ENCODE data around the gene SP3.

SP3 gene

DNA sequence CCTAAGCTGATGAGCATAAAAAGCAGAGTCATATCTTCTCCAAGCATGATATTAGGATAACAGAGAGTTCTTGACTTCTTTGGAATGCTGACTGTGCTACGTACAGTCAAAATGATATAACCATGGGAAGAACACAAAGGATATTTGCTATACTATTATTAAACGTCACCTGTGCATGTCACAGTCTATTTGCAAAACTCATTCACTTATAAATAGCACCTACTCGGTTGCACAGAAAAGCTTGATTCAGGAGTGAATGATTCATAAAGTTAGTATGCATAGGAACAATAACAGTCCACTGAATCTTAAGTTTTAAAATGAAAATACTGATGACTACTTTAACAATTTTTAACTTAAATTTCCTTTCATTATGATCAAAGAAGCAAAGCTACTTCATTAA is 83.3 kb downstream of the SP3 start:
- no peaks in the 10 kb centered on the region for H3K27me3 ChIP-seq (ENCODE audit: insufficient read depth, low read length)
- H3K4me3 ChIP-seq (ENCODE audit: low read length), result no peak overlapping the region
- no peaks in the 10 kb centered on the region for H3K36me3 ChIP-seq (ENCODE audit: insufficient read depth, low read length)
- H3K9me3 ChIP-seq (ENCODE audit: insufficient read depth, low read depth, low read length), result peaks cover 6% of the 10 kb centered on the region; the same call in 1 of the 2 replicates
- WGBS, result 92% methylated on average over 3 of the region's 3 CpGs
- H3K9ac ChIP-seq (ENCODE audit: low read depth, low read length), result no peak overlapping the region
- H3K27ac ChIP-seq (ENCODE audit: low read depth, low read length), result no peak overlapping the region
- no peaks in the 10 kb centered on the region for H3K4me1 ChIP-seq (ENCODE audit: insufficient read depth, low read length)

GRCh38 chr2:173881461-173881860 is 83.7 kb downstream of the SP3 start:
- H3K36me3 ChIP-seq (ENCODE audit: insufficient read depth, low read length), result no peaks in the 10 kb centered on the region
- WGBS, result 91% methylated on average over 4 of the region's 4 CpGs
- peaks cover 6% of the 10 kb centered on the region; the same call in 1 of the 2 replicates for H3K9me3 ChIP-seq (ENCODE audit: insufficient read depth, low read depth, low read length)
- no peaks in the 10 kb centered on the region for H3K27me3 ChIP-seq (ENCODE audit: insufficient read depth, low read length)
- H3K4me1 ChIP-seq (ENCODE audit: insufficient read depth, low read length), result no peaks in the 10 kb centered on the region
- no peak overlapping the region for H3K9ac ChIP-seq (ENCODE audit: low read depth, low read length)
- no peak overlapping the region for H3K27ac ChIP-seq (ENCODE audit: low read depth, low read length)
- no peak overlapping the region for H3K4me3 ChIP-seq (ENCODE audit: low read length)

GRCh38 chr2:173880561-173880960 is 84.6 kb downstream of the SP3 start:
- Histone ChIP-seq H3K4me3 (ENCODE audit: low read length) (no peak overlapping the region), H3K9ac (ENCODE audit: low read depth, low read length) (no peak overlapping the region), H3K9me3 (ENCODE audit: insufficient read depth, low read depth, low read length) (peaks cover 1% of the 10 kb centered on the region; the same call in 1 of the 2 replicates), H3K27me3 (ENCODE audit: insufficient read depth, low read length) (no peaks in the 10 kb centered on the region), H3K36me3 (ENCODE audit: insufficient read depth, low read length) (no peaks in the 10 kb centered on the region), H3K4me1 (ENCODE audit: insufficient read depth, low read length) (no peaks in the 10 kb centered on the region), H3K27ac (ENCODE audit: low read depth, low read length) (no peak overlapping the region)
- 95% methylated on average over 6 of the region's 6 CpGs for WGBS

- H3K27ac ChIP-seq (ENCODE audit: low read depth, low read length), result no peak overlapping the region
- H3K9ac ChIP-seq (ENCODE audit: low read depth, low read length), result no peak overlapping the region
- H3K4me1 ChIP-seq (ENCODE audit: insufficient read depth, low read length), result no peaks in the 10 kb centered on the region
- H3K4me3 ChIP-seq (ENCODE audit: low read length), result no peak overlapping the region
- WGBS, result 90% methylated on average over 9 of the region's 9 CpGs
- H3K9me3 ChIP-seq (ENCODE audit: insufficient read depth, low read depth, low read length), result no peaks in the 10 kb centered on the region
- no peaks in the 10 kb centered on the region for H3K27me3 ChIP-seq (ENCODE audit: insufficient read depth, low read length)
- no peaks in the 10 kb centered on the region for H3K36me3 ChIP-seq (ENCODE audit: insufficient read depth, low read length)
Measured at GRCh38 chr2:173876833-173877413, 88.2 kb downstream of the SP3 start.

- Histone ChIP-seq H3K27me3 (ENCODE audit: insufficient read depth, low read length) (no peaks in the 10 kb centered on the region), H3K9ac (ENCODE audit: low read depth, low read length) (no peak overlapping the region), H3K27ac (ENCODE audit: low read depth, low read length) (no peak overlapping the region), H3K9me3 (ENCODE audit: insufficient read depth, low read depth, low read length) (no peaks in the 10 kb centered on the region), H3K4me1 (ENCODE audit: insufficient read depth, low read length) (no peaks in the 10 kb centered on the region), H3K4me3 (ENCODE audit: low read length) (no peak overlapping the region), H3K36me3 (ENCODE audit: insufficient read depth, low read length) (no peaks in the 10 kb centered on the region)
- WGBS, result 100% methylated on average over 1 of the region's 1 CpG
Measured at GRCh38 chr2:173874894-173875237, 90.3 kb downstream of the SP3 start.

DNA sequence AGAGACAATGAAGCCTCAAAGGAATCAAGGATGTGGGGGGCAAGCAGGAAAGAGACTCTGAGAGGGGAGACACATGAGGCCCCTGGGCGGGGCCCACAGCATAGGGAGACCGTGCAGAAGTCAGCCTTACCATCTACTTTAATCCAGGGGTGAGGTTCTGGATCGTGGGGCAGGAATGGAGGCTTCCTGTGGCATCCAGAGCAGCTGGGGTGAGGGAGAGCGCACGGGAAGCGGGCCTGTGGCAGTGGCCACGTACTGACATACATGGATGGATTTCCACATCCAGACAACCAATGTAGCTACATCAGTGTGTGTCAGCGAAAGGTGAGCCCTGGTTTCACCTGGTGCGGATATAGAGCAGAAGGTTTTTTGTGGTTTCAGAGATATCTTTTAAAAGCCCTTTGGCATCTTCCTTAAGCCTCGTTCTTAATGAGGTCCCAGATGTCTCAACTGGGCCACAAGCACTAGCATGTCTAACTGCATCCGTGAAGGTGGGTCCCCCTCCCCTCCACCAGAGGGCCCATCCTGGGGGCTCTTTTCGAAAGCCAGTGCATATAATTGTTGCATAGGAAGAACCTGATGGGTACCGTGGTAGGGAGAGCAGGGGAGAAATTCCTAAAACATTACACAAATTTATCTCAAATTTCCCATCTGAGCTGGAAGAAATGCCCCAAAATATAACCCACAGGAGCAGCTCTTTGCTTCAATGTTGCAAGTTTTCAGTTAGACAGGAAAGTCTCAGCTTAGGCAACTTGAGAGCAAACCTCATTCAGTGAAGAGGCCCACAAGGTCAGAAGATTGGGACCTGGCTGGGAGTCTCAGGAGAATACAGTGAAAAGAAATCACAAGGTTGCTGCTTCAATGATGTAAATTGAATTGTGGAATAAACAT is 90.9 kb downstream of the SP3 start:
- Histone ChIP-seq H3K27me3 (ENCODE audit: insufficient read depth, low read length) (no peaks in the 10 kb centered on the region), H3K36me3 (ENCODE audit: insufficient read depth, low read length) (no peaks in the 10 kb centered on the region), H3K27ac (ENCODE audit: low read depth, low read length) (no peak overlapping the region), H3K4me3 (ENCODE audit: low read length) (no peak overlapping the region), H3K9ac (ENCODE audit: low read depth, low read length) (no peak overlapping the region), H3K4me1 (ENCODE audit: insufficient read depth, low read length) (no peaks in the 10 kb centered on the region), H3K9me3 (ENCODE audit: insufficient read depth, low read depth, low read length) (no peaks in the 10 kb centered on the region)
- 87% methylated on average over 11 of the region's 13 CpGs for WGBS

GRCh38 chr2:173872714-173873113 is 92.5 kb downstream of the SP3 start:
- H3K9ac ChIP-seq (ENCODE audit: low read depth, low read length), result no peak overlapping the region
- H3K36me3 ChIP-seq (ENCODE audit: insufficient read depth, low read length), result no peaks in the 10 kb centered on the region
- WGBS, result 92% methylated on average over 5 of the region's 5 CpGs
- no peaks in the 10 kb centered on the region for H3K4me1 ChIP-seq (ENCODE audit: insufficient read depth, low read length)
- H3K9me3 ChIP-seq (ENCODE audit: insufficient read depth, low read depth, low read length), result no peaks in the 10 kb centered on the region
- no peaks in the 10 kb centered on the region for H3K27me3 ChIP-seq (ENCODE audit: insufficient read depth, low read length)
- no peak overlapping the region for H3K4me3 ChIP-seq (ENCODE audit: low read length)
- no peak overlapping the region for H3K27ac ChIP-seq (ENCODE audit: low read depth, low read length)

DNA sequence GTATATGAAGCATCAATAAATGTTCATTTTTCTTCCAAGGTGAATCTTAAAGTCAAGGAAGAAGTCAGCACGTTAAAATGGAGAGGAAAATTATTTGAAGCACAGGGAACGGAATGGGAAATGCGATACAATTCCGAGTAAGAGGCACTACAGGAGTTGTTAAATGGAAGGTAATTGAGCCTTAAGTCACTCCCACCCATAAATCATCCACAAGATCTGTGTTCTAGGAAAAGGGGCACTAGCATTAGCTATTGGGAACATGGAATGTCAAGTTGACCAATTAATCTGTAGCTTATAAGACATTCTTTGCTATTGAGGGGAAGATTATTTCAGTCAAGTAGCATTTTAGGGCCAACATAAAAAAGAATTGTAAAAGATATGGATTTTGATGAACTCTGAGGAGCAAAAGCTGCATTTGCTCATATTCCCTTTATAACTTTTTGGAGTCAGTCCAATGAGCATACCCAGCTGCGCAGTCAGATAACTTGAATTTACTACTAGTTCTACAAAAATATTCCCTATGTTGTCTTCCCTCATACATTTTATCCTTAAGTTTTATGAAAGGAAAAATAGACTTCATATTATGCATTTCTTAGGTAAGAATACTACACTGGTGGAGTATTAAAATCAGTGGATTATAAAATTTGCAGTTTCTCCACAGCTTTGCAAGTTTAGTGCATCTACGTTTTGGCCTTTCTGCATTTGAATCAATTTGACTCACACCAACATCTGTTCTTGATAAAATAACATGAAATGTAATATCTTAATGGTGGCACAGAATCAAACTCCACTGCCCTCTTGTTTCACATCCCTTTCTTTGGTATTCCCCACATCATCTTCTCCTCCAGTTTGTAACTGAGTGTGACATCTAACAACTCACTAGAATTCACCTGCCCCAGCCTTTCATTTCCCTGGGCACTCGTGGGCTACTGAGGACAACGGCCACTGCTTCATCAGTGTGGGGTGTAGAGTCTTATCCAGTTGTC is 95.6 kb downstream of the SP3 start:
- no peak overlapping the region for H3K27ac ChIP-seq (ENCODE audit: low read depth, low read length)
- H3K4me1 ChIP-seq (ENCODE audit: insufficient read depth, low read length), result no peaks in the 10 kb centered on the region; the same call in 1 of the 2 replicates
- H3K36me3 ChIP-seq (ENCODE audit: insufficient read depth, low read length), result no peaks in the 10 kb centered on the region
- no peaks in the 10 kb centered on the region for H3K27me3 ChIP-seq (ENCODE audit: insufficient read depth, low read length)
- H3K9me3 ChIP-seq (ENCODE audit: insufficient read depth, low read depth, low read length), result no peaks in the 10 kb centered on the region
- no peak overlapping the region for H3K9ac ChIP-seq (ENCODE audit: low read depth, low read length)
- no peak overlapping the region for H3K4me3 ChIP-seq (ENCODE audit: low read length)
- 95% methylated on average over 8 of the region's 8 CpGs for WGBS

DNA sequence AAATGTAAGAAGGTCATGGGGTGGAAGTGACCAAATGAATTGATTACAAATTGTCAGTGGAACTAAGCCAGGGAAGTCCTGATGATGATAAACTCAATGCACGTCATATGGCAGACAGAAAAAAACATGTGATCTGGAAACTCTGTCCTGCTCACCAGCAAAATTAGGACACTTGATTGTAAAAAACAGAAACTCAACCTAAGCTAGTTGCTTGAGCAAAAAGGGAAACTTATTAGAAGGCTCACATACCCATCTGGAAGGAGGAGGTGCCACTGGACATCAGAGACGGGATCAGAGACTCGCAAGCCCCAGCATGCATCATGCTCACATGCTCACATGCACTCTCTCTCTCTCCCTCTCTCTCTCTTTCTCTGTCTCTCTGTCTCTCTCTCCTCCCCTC is 96.8 kb downstream of the SP3 start:
- H3K4me1 ChIP-seq (ENCODE audit: insufficient read depth, low read length), result no peaks in the 10 kb centered on the region; the same call in 1 of the 2 replicates
- H3K27ac ChIP-seq (ENCODE audit: low read depth, low read length), result no peak overlapping the region
- no peak overlapping the region for H3K9ac ChIP-seq (ENCODE audit: low read depth, low read length)
- H3K36me3 ChIP-seq (ENCODE audit: insufficient read depth, low read length), result no peaks in the 10 kb centered on the region
- H3K9me3 ChIP-seq (ENCODE audit: insufficient read depth, low read depth, low read length), result no peaks in the 10 kb centered on the region
- 88% methylated on average over 3 of the region's 3 CpGs for WGBS
- H3K27me3 ChIP-seq (ENCODE audit: insufficient read depth, low read length), result no peaks in the 10 kb centered on the region
- H3K4me3 ChIP-seq (ENCODE audit: low read length), result no peak overlapping the region

DNA sequence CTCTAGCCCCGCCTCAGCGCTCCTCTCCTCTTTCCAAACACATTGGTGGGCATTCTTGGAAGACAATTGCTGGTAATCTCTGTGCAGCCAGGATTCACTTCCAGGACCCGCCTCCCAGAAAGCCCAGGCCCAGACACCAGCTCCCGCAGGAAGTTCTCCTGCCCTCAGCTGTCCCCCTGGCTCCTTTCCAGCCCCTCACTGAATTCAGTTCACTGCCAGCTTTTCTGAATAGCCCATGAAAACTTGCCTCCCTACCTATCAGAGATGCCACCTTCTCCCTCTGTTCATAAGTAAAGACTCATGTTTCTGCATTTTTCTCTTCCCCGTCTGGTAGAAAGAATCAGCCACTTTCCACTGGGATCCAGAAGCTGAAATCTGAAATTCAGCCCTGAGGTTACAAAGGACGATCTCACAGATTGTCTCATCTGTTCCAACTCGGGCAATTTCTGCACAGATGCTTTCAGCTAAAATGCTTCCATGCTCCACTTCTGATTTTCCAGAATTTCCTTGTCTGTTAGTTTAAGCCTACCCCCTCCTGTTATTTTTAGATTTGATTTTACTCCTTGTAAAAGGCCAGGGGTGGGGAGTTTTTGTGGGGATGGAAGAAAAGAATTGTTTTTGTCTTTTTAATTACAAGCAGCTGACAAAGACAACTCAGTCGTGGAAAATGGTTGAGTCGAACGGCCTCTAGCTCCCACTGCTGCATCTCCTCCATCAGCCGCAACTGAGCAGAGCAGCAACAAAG is 98.1 kb downstream of the SP3 start:
- H3K4me3 ChIP-seq (ENCODE audit: low read length), result no peak overlapping the region
- no peaks in the 10 kb centered on the region; the same call in 1 of the 2 replicates for H3K4me1 ChIP-seq (ENCODE audit: insufficient read depth, low read length)
- no peaks in the 10 kb centered on the region for H3K36me3 ChIP-seq (ENCODE audit: insufficient read depth, low read length)
- H3K27ac ChIP-seq (ENCODE audit: low read depth, low read length), result no peak overlapping the region
- WGBS, result 87% methylated on average over 11 of the region's 11 CpGs
- H3K9me3 ChIP-seq (ENCODE audit: insufficient read depth, low read depth, low read length), result no peaks in the 10 kb centered on the region
- no peak overlapping the region for H3K9ac ChIP-seq (ENCODE audit: low read depth, low read length)
- H3K27me3 ChIP-seq (ENCODE audit: insufficient read depth, low read length), result no peaks in the 10 kb centered on the region
